H1 (cell line): ENCODE measurements around the gene SSR1. TPM values are rescaled to one million over a fixed set of nuclear protein-coding genes. Genes with fewer than 3 reads are reported as not detected.

Experiments used
- CTCF ChIA-PET: fragments of 300-600 bp; sonication (Branson Sonifier 250); formaldehyde crosslinking; loops from one replicate; lab custom pipeline; 2021; ENCODE audit not compliant: partially characterized antibody; lab: Charles Lee
- POLR2A ChIA-PET: fragments of 300-600 bp; sonication (Branson Sonifier 250); formaldehyde crosslinking; loops from one replicate; lab custom pipeline; 2021; ENCODE audit warnings: inconsistent platforms; ENCODE audit not compliant: partially characterized antibody; lab: Charles Lee
- DNase-seq, 2 experiments: peaks; one replicate each; pipeline versions ENCODE4 v3.0.0 to v3.0.0-alpha.2; 2010 to 2022; ENCODE audit warnings: low spot score in 2 of 2, low read depth in 1 of 2, mixed read lengths in 1 of 2
- FAIRE-seq: peaks from 2 replicates; lab custom pipeline; 2011; peaks lifted over from hg19 to GRCh38; lab: Jason Lieb, UNC
- H2AFZ ChIP-seq: 2 replicates; pipeline ENCODE4 v1.8.1; 2012; ENCODE audit warnings: low read length, inconsistent platforms
- H2AK5ac ChIP-seq: 2 replicates; pipeline ENCODE4 v1.6.1; 2013; ENCODE audit warnings: low read depth, low read length
- H2BK120ac ChIP-seq: replicated peaks from 2 replicates; pipeline ENCODE3; 2013; ENCODE audit warnings: low read depth, low read length, inconsistent platforms
- H2BK12ac ChIP-seq: 2 replicates; pipeline ENCODE4 v1.6.1; 2013; ENCODE audit warnings: low read depth, low read length
- H2BK15ac ChIP-seq: 2 replicates; pipeline ENCODE4 v1.6.1; 2013; ENCODE audit warnings: low read length
- H2BK20ac ChIP-seq: 2 replicates; pipeline ENCODE4 v1.6.1; 2013; ENCODE audit warnings: low read length
- H2BK5ac ChIP-seq: 2 replicates; pipeline ENCODE4 v1.6.1; 2013; ENCODE audit warnings: low read depth, low read length
- H3K14ac ChIP-seq: 2 replicates; pipeline ENCODE4 v1.6.1; 2013; ENCODE audit warnings: inconsistent platforms; ENCODE audit not compliant: insufficient read length
- H3K18ac ChIP-seq: 2 replicates; pipeline ENCODE4 v1.6.1; 2013; ENCODE audit warnings: low read length; ENCODE audit errors: extremely low read depth
- H3K23ac ChIP-seq: 2 replicates; pipeline ENCODE4 v1.6.1; 2013; ENCODE audit warnings: inconsistent platforms; ENCODE audit not compliant: insufficient read length
- H3K23me2 ChIP-seq: 2 replicates; pipeline ENCODE4 v1.6.1; 2013; ENCODE audit warnings: low read depth, low read length
- H3K27ac ChIP-seq: 2 replicates; pipeline ENCODE4 v1.6.1; 2011; ENCODE audit warnings: low read depth, low read length, inconsistent platforms
- H3K27me3 ChIP-seq, 4 experiments: replicated peaks in 1 of 4; 1 replicate in 1 of 4; 2 replicates in 3 of 4; pipeline versions ENCODE4 v1.6.1 to v1.8.1; 2011 to 2013; ENCODE audit warnings: low read length in 3 of 4, mild to moderate bottlenecking in 3 of 4, inconsistent platforms in 2 of 4, mixed read lengths in 2 of 4, moderate library complexity in 1 of 4; ENCODE audit not compliant: control insufficient read depth in 3 of 4, insufficient read depth in 3 of 4; ENCODE audit errors: extremely low read depth in 1 of 4
- H3K36me3 ChIP-seq, 4 experiments: 2 replicates each; pipeline versions ENCODE4 v1.6.1 to v1.8.1; 2011 to 2013; ENCODE audit warnings: mild to moderate bottlenecking in 4 of 4, low read length in 3 of 4, moderate library complexity in 2 of 4, control low read depth in 1 of 4, inconsistent platforms in 1 of 4; ENCODE audit not compliant: insufficient read depth in 4 of 4, control insufficient read depth in 2 of 4
- H3K4ac ChIP-seq: replicated peaks from 2 replicates; pipeline ENCODE3; 2013; ENCODE audit warnings: low read length, low read depth, mixed read lengths, inconsistent platforms; ENCODE audit not compliant: insufficient read length
- H3K4me1 ChIP-seq, 4 experiments: replicated peaks in 1 of 4; 1 replicate in 1 of 4; 2 replicates in 3 of 4; pipeline versions ENCODE4 v1.6.1 to v1.8.1; 2011 to 2013; ENCODE audit warnings: low read length in 3 of 4, inconsistent platforms in 2 of 4, mixed read lengths in 1 of 4; ENCODE audit not compliant: insufficient read depth in 4 of 4, control insufficient read depth in 3 of 4
- H3K4me2 ChIP-seq, 2 experiments: 2 replicates each; pipeline versions ENCODE4 v1.6.1 to v1.8.1; 2011 to 2013; ENCODE audit warnings: low read depth in 2 of 2, low read length in 2 of 2, control low read depth in 1 of 2, inconsistent platforms in 1 of 2, mild to moderate bottlenecking in 1 of 2; ENCODE audit not compliant: insufficient read depth in 1 of 2
- H3K4me3 ChIP-seq, 4 experiments: fragments of 200-600, 300-600 bp in 1 of 4; sonication (generic), shearing (Covaris generic), sonication (Bioruptor Twin) in 1 of 4; 2 replicates each; pipeline versions ENCODE4 v1.5.1 to v1.8.1; 2011 to 2016; ENCODE audit warnings: low read length in 4 of 4, low read depth in 3 of 4, control low read depth in 2 of 4, inconsistent platforms in 2 of 4, mild to moderate bottlenecking in 2 of 4, mixed read lengths in 1 of 4, moderate library complexity in 1 of 4; ENCODE audit not compliant: insufficient read depth in 2 of 4; ENCODE audit errors: extremely low read depth in 1 of 4
- H3K56ac ChIP-seq: replicated peaks from 2 replicates; pipeline ENCODE3; 2013; ENCODE audit warnings: low read depth, mild to moderate bottlenecking, mixed read lengths, low read length, inconsistent platforms; ENCODE audit not compliant: insufficient read length
- H3K79me1 ChIP-seq: 2 replicates; pipeline ENCODE4 v1.6.1; 2013; ENCODE audit warnings: low read depth, low read length, control low read depth
- H3K79me2 ChIP-seq, 2 experiments: 2 replicates each; pipeline versions ENCODE4 v1.6.1 to v1.8.1; 2012 to 2013; ENCODE audit warnings: low read length in 2 of 2, mild to moderate bottlenecking in 2 of 2, inconsistent platforms in 1 of 2; ENCODE audit not compliant: insufficient read depth in 2 of 2, control insufficient read depth in 1 of 2
- H3K9ac ChIP-seq, 4 experiments: replicated peaks in 1 of 4; 1 replicate in 1 of 4; 2 replicates in 3 of 4; pipeline versions ENCODE4 v1.6.1 to v1.8.1; 2011 to 2013; ENCODE audit warnings: low read depth in 3 of 4, low read length in 3 of 4, control low read depth in 2 of 4, mild to moderate bottlenecking in 2 of 4, moderate library complexity in 2 of 4, inconsistent platforms in 1 of 4; ENCODE audit errors: extremely low read depth in 1 of 4
- H3K9me3 ChIP-seq, 2 experiments: 2 replicates each; pipeline versions ENCODE4 v1.6.1 to v1.8.1; 2012 to 2013; ENCODE audit warnings: mild to moderate bottlenecking in 2 of 2, moderate library complexity in 2 of 2, control low read depth in 1 of 2, inconsistent platforms in 1 of 2, low read depth in 1 of 2, low read length in 1 of 2, mixed read lengths in 1 of 2; ENCODE audit not compliant: insufficient read depth in 2 of 2
- H4K20me1 ChIP-seq, 2 experiments: replicated peaks in 1 of 2; 2 replicates each; pipeline versions ENCODE3 to v1.8.1; 2011 to 2013; ENCODE audit warnings: inconsistent platforms in 2 of 2, low read length in 2 of 2, mild to moderate bottlenecking in 1 of 2; ENCODE audit not compliant: insufficient read depth in 2 of 2, control insufficient read depth in 1 of 2
- H4K5ac ChIP-seq: 2 replicates; pipeline ENCODE4 v1.6.1; 2013; ENCODE audit warnings: low read length, low read depth, mixed read lengths, inconsistent platforms; ENCODE audit not compliant: insufficient read length
- H4K8ac ChIP-seq: 2 replicates; pipeline ENCODE4 v1.8.0; 2013; ENCODE audit warnings: mild to moderate bottlenecking, moderate library complexity, low read length, inconsistent platforms; ENCODE audit not compliant: insufficient read depth; ENCODE audit errors: extremely low read depth
- H4K91ac ChIP-seq: replicated peaks from 2 replicates; pipeline ENCODE3; 2013; ENCODE audit warnings: low read length, mixed read lengths, inconsistent platforms; ENCODE audit not compliant: insufficient read length
- CREB1 ChIP-seq: IDR thresholded peaks from 2 replicates; pipeline ENCODE4 v1.6.1; 2012; ENCODE audit warnings: inconsistent platforms
- WGBS, 2 experiments: shearing (Covaris generic) in 1 of 2; methylation state at CpG; one replicate each; pipeline versions ENCODE4 v1.1.6 to v1.1.7; 2013 to 2015; ENCODE audit warnings: low lambda C conversion rate in 2 of 2, mixed read lengths in 2 of 2, inconsistent platforms in 1 of 2, low coverage in 1 of 2, missing lambda C conversion rate in 1 of 2; ENCODE audit not compliant: insufficient replicate concordance in 2 of 2, insufficient coverage in 1 of 2, insufficient read length in 1 of 2; ENCODE audit errors: extremely low coverage in 1 of 2, missing lambda C conversion rate in 1 of 2; 5-methylcytosine and 5-hydroxymethylcytosine counted together
- polyA plus RNA-seq, 7 experiments: library from polyadenylated mRNA; depleted of rRNA in 3 of 7; stranded (reverse) in 5 of 7; unstranded in 2 of 7; fragments of >200 nt in 5 of 7; fragments of 200-250 nt in 2 of 7; gene quantifications; 1 replicate in 5 of 7; 2 replicates in 1 of 7; 4 replicates in 1 of 7; pipeline versions ENCODE4 v1.2.1 to v1.2.3, GENCODE V29; 2011 to 2013; ENCODE audit warnings: missing spikeins in 2 of 7, mixed read lengths in 2 of 7
- total RNA-seq: library from RNA; stranded (reverse); fragmentation: NEBNext Ultra II Directional; extraction: Animal tissue kit (Norgen Biotek cat#: 25700); gene quantifications from 2 replicates; pipeline ENCODE4 v1.2.1, GENCODE V29; 2021
- TF ChIP-seq, protein P1 (sequence below): IDR thresholded peaks from 2 replicates; pipeline ENCODE4 v1.6.1; 2012; ENCODE audit warnings: low read length, inconsistent platforms

Gene SSR1
- total and polyA plus RNA-seq, 2 of the 8 experiments (the other 6 are each of a cell fraction or from before 2014, with no cell fraction given): 26.6 to 117 TPM

- no peak overlapping the region for H2BK5ac ChIP-seq
- H3K18ac ChIP-seq: no peak overlapping the region
- WGBS, 2 experiments: 92% methylated on average over 20 of the region's 21 CpGs; no CpG with 5 or more reads in 1 of the 2 experiments
- no peak overlapping the region for H2AFZ ChIP-seq
- POLR2A ChIA-PET: interaction anchor here (1.1 to 1.3 kb wide), 2 partner anchors 9 to 11 kb away, joined by 3 read pairs; no protein-coding TSS in a partner anchor
- H3K79me2 ChIP-seq: no peaks in the 10 kb centered on the region
- TF ChIP-seq CREB1: no peak
- TF ChIP-seq, protein P1, sequence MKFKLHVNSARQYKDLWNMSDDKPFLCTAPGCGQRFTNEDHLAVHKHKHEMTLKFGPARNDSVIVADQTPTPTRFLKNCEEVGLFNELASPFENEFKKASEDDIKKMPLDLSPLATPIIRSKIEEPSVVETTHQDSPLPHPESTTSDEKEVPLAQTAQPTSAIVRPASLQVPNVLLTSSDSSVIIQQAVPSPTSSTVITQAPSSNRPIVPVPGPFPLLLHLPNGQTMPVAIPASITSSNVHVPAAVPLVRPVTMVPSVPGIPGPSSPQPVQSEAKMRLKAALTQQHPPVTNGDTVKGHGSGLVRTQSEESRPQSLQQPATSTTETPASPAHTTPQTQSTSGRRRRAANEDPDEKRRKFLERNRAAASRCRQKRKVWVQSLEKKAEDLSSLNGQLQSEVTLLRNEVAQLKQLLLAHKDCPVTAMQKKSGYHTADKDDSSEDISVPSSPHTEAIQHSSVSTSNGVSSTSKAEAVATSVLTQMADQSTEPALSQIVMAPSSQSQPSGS: no peak
- TF ChIP-seq, all 59 proteins: peak for 0
- Histone ChIP-seq H4K8ac (no peak overlapping the region), H3K9me3 (no peaks in the 10 kb centered on the region), H3K79me1 (no peaks in the 10 kb centered on the region), H3K4me3 (no peak overlapping the region), H3K56ac (no peak overlapping the region), H2BK20ac (no peak overlapping the region), H2AK5ac (no peak overlapping the region), H3K23ac (no peak overlapping the region), H3K14ac (no peak overlapping the region), H3K4me1 (peaks cover 5 to 10% (median 7%) of the 10 kb centered on the region in 4 experiments; a peak in 6 of 7 replicates), H2BK12ac (no peak overlapping the region), H3K9ac (no peak overlapping the region), H3K36me3 (peaks cover 3 to 34% (median 21%) of the 10 kb centered on the region in 4 experiments; a peak in 6 of 8 replicates), H4K5ac (no peak overlapping the region), H4K91ac (no peak overlapping the region), H3K23me2 (no peaks in the 10 kb centered on the region), H2BK15ac (no peak overlapping the region), H4K20me1 (peaks cover 0 to 2% of the 10 kb centered on the region in 2 experiments), H3K27me3 (no peaks in the 10 kb centered on the region), H3K4me2 (no peak overlapping the region), H3K4ac (no peak overlapping the region), H3K27ac (no peak overlapping the region), H2BK120ac (no peak overlapping the region)
- CTCF ChIA-PET: interaction anchor here (0.5 to 3.7 kb wide), 3 partner anchors 9 to 533 kb away, joined by 3 to 20 read pairs (median 4); no protein-coding TSS in a partner anchor
- DNase-seq (no peak), FAIRE-seq (no peak)
These were observed 84.2 kb downstream of the SSR1 start for GRCh38 chr6:7228662-7229375.
